ENCODE results near the gene CNIH3.
A peak's percentile ranks its signal among the peaks of the same experiment; 100 is the strongest.
"Not testable (repeated sequence)": the region's sequence is repeated elsewhere in the genome, so short reads cannot be mapped to it uniquely, and the experiment has no call there.

CNIH3 gene

DNA sequence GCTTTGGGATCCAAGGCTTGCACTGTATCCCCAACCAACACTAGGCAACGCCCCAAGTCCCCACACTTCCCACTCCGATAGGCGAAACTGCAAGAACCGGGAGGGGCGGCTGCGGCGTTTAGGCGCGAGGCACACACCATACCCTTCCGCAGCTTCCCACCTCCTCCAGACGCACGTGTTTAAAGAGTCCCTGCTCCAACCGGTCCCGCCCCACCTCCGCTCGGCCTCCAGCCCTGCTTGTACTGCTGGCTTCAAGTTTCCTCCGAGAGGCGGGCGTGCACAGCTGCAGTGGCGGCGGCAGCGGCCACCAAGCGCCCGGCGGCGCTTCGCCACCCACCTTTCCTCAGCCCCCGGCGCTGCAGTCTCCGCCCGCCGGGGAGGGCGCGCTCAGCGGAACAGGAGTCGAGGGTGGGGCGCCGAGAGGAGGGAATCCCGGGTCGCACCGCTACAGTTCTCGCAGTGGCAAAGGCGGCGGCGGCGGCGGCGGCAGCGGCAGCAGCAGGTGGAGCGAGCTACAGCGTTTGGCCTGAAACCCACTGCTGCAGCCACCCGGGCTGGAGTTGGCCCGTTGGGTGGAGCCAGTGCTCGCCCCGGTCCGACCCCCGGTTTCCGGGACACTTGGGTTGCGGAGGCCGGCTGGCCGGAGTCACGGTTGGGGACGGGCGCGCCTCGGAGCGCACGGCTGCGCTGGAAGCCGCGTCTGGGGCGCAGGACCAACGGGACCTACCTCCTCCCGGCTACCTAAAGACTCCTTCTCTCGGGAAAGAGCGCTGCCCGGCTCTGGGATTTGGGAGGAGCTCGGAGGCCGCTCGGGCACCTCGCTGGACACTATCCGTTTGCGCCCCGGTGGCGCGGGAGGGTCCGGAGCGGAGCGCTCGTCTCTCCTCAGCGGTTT, at the start of gene CNIH3:
CNIH3 (plus strand) TSS at position 457 of the 895 bp plus-strand sequence. CDS start 858 bp downstream, outside the sequence.
- peak in 1 of 2 donors; percentile 23 for DNase-seq (ENCODE audit: low read depth in 2 of 2)

- DNase-seq (ENCODE audit: low read depth in 2 of 2), result not testable (repeated sequence)
These were observed 49.6 kb upstream of the CNIH3 start for GRCh38 chr1:224566492-224566891.

- no peak for DNase-seq (ENCODE audit: low read depth in 2 of 2)
These were observed 46.8 kb upstream of the CNIH3 start for GRCh38 chr1:224569276-224569675.

GRCh38 chr1:224571975-224572374, 44.1 kb upstream of the CNIH3 start:
- DNase-seq (ENCODE audit: low read depth in 2 of 2), result not testable (repeated sequence)

- no peak for DNase-seq (ENCODE audit: low read depth in 2 of 2)
These were observed 36.6 kb upstream of the CNIH3 start for GRCh38 chr1:224579526-224579925.

- no peak for DNase-seq (ENCODE audit: low read depth in 2 of 2)
These were observed 36.1 kb upstream of the CNIH3 start for GRCh38 chr1:224580006-224580405.

DNA sequence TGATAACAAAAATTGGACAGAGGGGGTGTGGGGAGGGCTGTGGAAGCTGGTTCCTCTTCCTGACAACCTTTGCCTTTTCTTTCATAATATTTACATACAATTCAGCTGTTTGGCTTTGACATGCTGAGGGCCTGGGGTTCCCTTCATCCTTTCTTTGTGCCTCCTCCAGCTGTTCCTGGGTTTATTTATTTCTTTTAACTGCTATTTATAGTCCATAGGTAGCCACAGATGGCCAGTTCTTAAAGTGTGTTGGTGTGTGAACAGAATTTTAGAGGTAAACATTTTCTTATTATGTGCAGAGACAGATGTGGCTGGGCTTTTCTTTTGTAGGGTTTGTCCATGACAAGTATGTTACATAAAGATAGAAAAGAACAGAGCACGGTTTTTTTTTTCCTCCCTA, 34.1 kb upstream of the CNIH3 start:
- DNase-seq (ENCODE audit: low read depth in 2 of 2), result no peak

DNA sequence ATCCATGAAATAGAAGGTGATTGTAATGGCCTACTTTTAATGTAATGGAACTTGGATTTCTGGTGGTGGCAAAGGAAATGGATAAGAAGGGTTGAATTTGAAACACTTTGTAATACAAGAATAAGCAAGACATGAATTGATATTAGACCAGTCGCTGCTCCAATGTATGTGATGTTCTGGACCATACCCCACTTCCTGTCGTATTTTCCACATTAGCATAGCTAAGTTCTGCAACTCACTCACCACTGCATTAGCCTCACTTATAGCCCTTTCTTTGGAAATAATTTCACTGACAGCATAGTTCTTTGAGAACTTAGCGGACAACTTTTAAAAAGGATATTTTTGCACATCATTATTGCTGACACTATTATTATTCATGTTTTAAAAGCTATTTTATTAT, 32.3 kb upstream of the CNIH3 start:
- no peak for DNase-seq (ENCODE audit: low read depth in 2 of 2)

GRCh38 chr1:224585051-224585450, 31.1 kb upstream of the CNIH3 start:
- DNase-seq (ENCODE audit: low read depth in 2 of 2), result no peak

DNA sequence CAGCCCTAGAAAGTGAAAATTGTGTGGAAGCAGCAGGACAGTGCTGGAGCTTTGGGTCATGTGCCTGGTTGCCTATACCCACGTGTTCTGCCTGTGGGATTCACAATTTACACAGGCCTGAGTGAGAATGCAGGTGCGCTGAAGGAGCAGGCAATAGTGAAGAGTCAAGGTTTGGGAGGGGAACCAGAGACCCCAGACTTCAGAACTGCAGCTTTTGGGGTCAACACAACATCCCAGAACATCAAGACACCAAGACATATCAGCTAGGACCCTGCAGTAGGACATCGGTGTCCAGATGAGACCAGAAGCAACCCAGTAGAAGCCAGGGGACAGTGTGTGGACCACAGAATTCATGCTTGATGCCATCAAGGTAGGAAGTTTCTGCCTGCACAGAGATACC, 29.1 kb upstream of the CNIH3 start:
- no peak for DNase-seq (ENCODE audit: low read depth in 2 of 2)

DNA sequence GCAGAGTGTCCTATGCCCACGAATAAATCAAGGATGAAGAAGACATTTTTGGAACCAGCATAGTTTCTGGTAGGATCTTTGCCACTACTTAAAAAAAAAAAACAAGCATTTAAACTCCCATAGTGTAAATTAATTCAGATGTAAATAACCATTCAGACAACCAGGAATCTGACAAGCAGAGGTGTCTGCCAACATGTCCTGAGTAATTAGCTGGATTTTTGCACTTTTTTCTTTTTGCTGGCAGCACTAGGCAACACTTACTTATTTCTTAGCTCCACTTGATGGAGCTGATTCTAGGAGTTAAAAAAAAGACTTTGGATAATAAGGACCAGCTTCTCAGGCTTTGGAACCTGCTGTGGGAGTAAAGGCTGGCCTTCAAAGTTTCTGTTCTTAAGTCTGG, 27.6 kb upstream of the CNIH3 start:
- DNase-seq (ENCODE audit: low read depth in 2 of 2), result no peak

GRCh38 chr1:224589006-224589405, 27.1 kb upstream of the CNIH3 start:
- DNase-seq (ENCODE audit: low read depth in 2 of 2), result no peak

- no peak for DNase-seq (ENCODE audit: low read depth in 2 of 2)
These were observed 24.8 kb upstream of the CNIH3 start for GRCh38 chr1:224591326-224591725.

DNA sequence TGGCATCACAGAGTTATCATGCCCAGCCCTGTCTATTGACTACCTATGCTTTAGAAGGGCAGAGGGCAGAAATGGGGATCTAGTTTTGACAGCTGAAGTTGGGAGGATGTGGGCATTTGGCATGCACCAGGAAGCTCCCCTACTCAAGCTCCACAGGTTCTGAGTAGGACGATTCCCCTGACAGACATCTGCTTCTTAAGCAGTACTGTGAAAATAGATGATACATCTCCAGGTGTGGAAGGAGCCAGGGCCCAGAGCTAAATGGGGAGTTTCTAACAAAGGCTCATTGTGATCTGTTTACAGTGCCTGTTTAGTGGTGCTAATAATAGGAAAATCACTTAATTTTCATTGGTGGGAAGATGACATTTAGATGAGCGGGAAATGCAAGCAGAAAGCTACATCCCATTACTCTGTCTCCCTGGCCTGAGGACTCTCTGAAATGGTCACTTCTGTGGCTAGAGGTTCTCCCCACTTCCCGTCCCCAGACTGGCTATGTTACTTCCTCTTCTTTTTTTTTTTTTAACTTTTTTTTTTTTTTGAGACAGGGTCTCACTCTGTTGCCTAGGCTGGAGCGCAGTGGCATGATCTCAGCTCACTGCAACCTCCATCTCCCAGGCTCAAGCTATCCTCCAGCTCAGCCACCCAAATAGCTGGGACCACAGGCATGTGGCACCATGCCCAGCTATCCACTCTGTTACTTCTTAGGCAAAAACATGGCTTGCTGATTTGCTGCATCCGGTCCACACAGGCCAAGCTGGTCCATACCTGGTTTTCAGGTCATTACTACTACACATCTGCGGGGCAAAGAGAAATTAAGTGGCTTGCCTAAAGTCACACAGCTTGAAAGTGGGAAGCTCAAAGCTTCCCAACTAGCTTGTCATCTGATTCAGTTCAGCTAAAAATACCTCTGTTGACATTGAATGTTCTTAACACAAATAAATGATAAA, 23.2 kb upstream of the CNIH3 start:
- no peak for DNase-seq (ENCODE audit: low read depth in 2 of 2)

DNA sequence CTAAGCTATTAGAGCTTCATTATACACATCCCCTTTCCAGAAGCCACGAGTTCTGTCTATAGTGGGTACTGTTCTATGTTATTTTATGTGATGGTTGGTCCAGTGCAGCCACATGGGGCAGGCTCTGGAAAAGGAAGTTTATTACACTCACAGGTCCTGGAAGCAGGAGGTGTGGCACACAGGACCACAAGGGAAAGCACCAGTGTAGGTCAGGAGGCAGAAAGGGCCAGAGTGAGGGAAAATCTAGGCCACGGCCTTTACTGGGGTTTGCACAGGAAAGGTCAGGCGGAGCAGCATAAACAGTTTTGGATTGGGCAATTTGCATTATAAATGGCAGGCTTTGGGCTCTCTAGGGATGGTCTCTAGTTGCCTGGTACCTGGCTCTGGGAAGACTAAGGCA, 21.8 kb upstream of the CNIH3 start:
- no peak for DNase-seq (ENCODE audit: low read depth in 2 of 2)

- DNase-seq (ENCODE audit: low read depth in 2 of 2), result no peak
These were observed 21.3 kb upstream of the CNIH3 start for GRCh38 chr1:224594851-224595250.

- no peak for DNase-seq (ENCODE audit: low read depth in 2 of 2)
These were observed 10.5 kb upstream of the CNIH3 start for GRCh38 chr1:224605482-224606181.

- DNase-seq (ENCODE audit: low read depth in 2 of 2), result no peak
These were observed 8.6 kb upstream of the CNIH3 start for GRCh38 chr1:224607188-224608148.

DNA sequence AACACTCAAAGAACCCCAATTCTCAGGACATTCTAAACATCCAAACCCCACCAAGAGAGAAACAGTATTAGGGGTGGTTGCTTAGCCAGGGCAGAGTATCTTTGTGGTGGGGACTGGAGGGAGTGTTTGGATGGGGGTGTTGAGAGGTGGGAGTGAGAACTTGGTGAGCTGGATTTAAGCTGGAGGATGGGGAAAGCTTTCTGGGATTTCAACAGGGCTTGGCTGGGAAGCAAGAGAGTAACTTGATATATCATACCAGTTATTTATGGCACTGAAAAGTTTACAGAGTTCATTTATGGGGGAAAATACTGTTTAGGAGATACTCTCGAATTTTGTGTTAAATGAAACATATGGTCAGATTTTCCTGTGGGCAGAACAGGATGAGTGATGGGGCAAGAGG, 6.8 kb upstream of the CNIH3 start:
- no peak for DNase-seq (ENCODE audit: low read depth in 2 of 2)

DNA sequence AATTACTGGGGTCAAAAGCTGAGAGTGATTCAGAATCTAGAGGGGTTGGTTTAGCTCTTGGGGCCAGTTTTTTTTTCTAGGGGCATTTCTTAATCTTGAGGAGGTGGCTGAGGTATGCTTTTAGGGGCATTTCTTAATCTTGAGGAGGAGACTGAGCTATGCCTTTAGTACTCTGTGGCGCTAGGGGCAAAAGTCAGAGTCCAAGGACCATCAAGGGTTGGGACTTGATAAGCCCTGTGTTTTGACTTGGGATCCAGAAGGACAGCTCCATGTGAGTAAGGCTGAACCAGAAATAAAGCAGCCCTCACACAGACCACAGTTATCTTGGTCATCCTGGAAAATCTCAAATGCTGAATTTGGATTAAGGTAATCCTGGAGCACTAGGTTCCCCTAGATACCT, 3.9 kb upstream of the CNIH3 start:
- no peak for DNase-seq (ENCODE audit: low read depth in 2 of 2)

- no peak for DNase-seq (ENCODE audit: low read depth in 2 of 2)
These were observed 2.6 kb upstream of the CNIH3 start for GRCh38 chr1:224613486-224613885.
